Endothelial cell of umbilical vein (primary cell): ENCODE results near the gene MAST4. TPM values are rescaled to one million over a fixed set of nuclear protein-coding genes. Genes with fewer than 3 reads are reported as not detected.
"Not testable (repeated sequence)": the region's sequence is repeated elsewhere in the genome, so short reads cannot be mapped to it uniquely, and the experiment has no call there.

Experiments used
- BruUV-seq: library from RNA; stranded (reverse); fragments of 400-500 nt; replicated peaks from 2 replicates; lab custom pipeline; 2021; lab: Mats Ljungman, UMichigan
- CTCF ChIA-PET: fragments of 300-600, 350-600 bp; sonication (Branson Sonifier 250); formaldehyde crosslinking; loops from one replicate; lab custom pipeline; 2021; ENCODE audit warnings: antibody characterized with exemption, inconsistent platforms; lab: Charles Lee
- POLR2A ChIA-PET: fragments of 300-600, 350-600 bp; sonication (Branson Sonifier 250); formaldehyde crosslinking; loops from one replicate; lab custom pipeline; 2021; ENCODE audit warnings: antibody characterized with exemption, inconsistent platforms; lab: Charles Lee
- DNase-seq: peaks from one replicate; pipeline ENCODE4 v3.0.0-alpha.2; 2011; ENCODE audit warnings: low read depth, low spot score
- FAIRE-seq: peaks from 2 replicates; lab custom pipeline; 2011; peaks lifted over from hg19 to GRCh38; lab: Jason Lieb, UNC
- H2AFZ ChIP-seq: 2 replicates; pipeline ENCODE4 v1.6.0; 2012; ENCODE audit warnings: low read depth, low read length, control low read depth, inconsistent platforms
- H3K27ac ChIP-seq: 2 replicates; pipeline ENCODE4 v1.5.1; 2011; ENCODE audit warnings: low read depth, mild to moderate bottlenecking, control low read depth, low read length, moderate library complexity; ENCODE audit not compliant: insufficient read depth
- H3K27me3 ChIP-seq, 2 experiments: 2 replicates each; pipeline versions ENCODE4 v1.6.0 to v1.6.1; 2011; ENCODE audit warnings: low read length in 2 of 2, mixed read lengths in 1 of 2; ENCODE audit not compliant: control insufficient read depth in 2 of 2, insufficient read depth in 2 of 2
- H3K36me3 ChIP-seq, 2 experiments: 2 replicates in 1 of 2; 3 replicates in 1 of 2; pipeline ENCODE4 v1.5.1; 2011; ENCODE audit warnings: low read length in 2 of 2, mild to moderate bottlenecking in 1 of 2, moderate library complexity in 1 of 2; ENCODE audit not compliant: control insufficient read depth in 2 of 2, insufficient read depth in 2 of 2; ENCODE audit errors: extremely low read depth in 1 of 2
- H3K4me1 ChIP-seq: 3 replicates; pipeline ENCODE4 v1.5.1; 2011; ENCODE audit warnings: mild to moderate bottlenecking, low read length; ENCODE audit not compliant: control insufficient read depth, insufficient read depth; ENCODE audit errors: extremely low read depth
- H3K4me2 ChIP-seq: 2 replicates; pipeline ENCODE4 v1.6.1; 2011; ENCODE audit warnings: low read length, control low read depth, mixed read lengths; ENCODE audit not compliant: insufficient read depth
- H3K4me3 ChIP-seq, 3 experiments: fragments of 200-600 bp in 1 of 3; sonication (generic), shearing (Covaris generic) in 1 of 3; replicated peaks in 1 of 3; 2 replicates each; pipeline ENCODE4 v1.5.1; 2011 to 2016; ENCODE audit warnings: control low read depth in 3 of 3, low read length in 3 of 3, mild to moderate bottlenecking in 2 of 3, inconsistent platforms in 1 of 3, low read depth in 1 of 3, moderate library complexity in 1 of 3; ENCODE audit not compliant: insufficient read depth in 1 of 3
- H3K79me2 ChIP-seq: 2 replicates; pipeline ENCODE4 v1.6.0; 2012; ENCODE audit warnings: low read length, inconsistent platforms; ENCODE audit not compliant: control insufficient read depth, insufficient read depth
- H3K9ac ChIP-seq: replicated peaks from 2 replicates; pipeline ENCODE3; 2011; ENCODE audit warnings: low read length, control low read depth; ENCODE audit not compliant: insufficient read depth; ENCODE audit errors: extremely low read depth
- H3K9me1 ChIP-seq: replicated peaks from 3 replicates; pipeline ENCODE4 v1.6.0; 2011; ENCODE audit warnings: mild to moderate bottlenecking, low read length; ENCODE audit not compliant: control insufficient read depth, insufficient read depth; ENCODE audit errors: extremely low read depth
- H3K9me3 ChIP-seq: replicated peaks from 2 replicates; pipeline ENCODE4 v1.5.1; 2012; ENCODE audit warnings: low read length, inconsistent platforms; ENCODE audit not compliant: control insufficient read depth, insufficient read depth
- H4K20me1 ChIP-seq: replicated peaks from 2 replicates; pipeline ENCODE3; 2011; ENCODE audit warnings: mild to moderate bottlenecking, low read length; ENCODE audit not compliant: control insufficient read depth, insufficient read depth; ENCODE audit errors: extremely low read depth
- CTCF ChIP-seq, 2 donors: IDR thresholded peaks; 1 replicate in 1 of 2; 2 replicates in 1 of 2; pipeline ENCODE4 v1.5.1; 2011; ENCODE audit warnings: low read length in 2 of 2, mild to moderate bottlenecking in 2 of 2, moderate library complexity in 2 of 2, control low read depth in 1 of 2, inconsistent platforms in 1 of 2, low read depth in 1 of 2; ENCODE audit not compliant: insufficient read depth in 1 of 2; ENCODE audit errors: extremely low read depth in 1 of 2
- EZH2 ChIP-seq: IDR thresholded peaks from 2 replicates; pipeline ENCODE4 v1.6.1; 2012; ENCODE audit warnings: borderline replicate concordance, low read depth, mild to moderate bottlenecking, moderate library complexity, low read length, inconsistent platforms; ENCODE audit not compliant: severe bottlenecking
- FOS ChIP-seq: IDR thresholded peaks from 2 replicates; pipeline ENCODE4 v1.6.1; 2011; ENCODE audit warnings: mild to moderate bottlenecking, low read length, moderate library complexity, borderline replicate concordance; ENCODE audit not compliant: insufficient read depth
- GATA2 ChIP-seq: IDR thresholded peaks from 2 replicates; pipeline ENCODE4 v1.7.0; 2011; ENCODE audit warnings: low read depth, mild to moderate bottlenecking, moderate library complexity, mixed read lengths, low read length; ENCODE audit not compliant: insufficient read length, insufficient read depth
- JUN ChIP-seq: IDR thresholded peaks from 2 replicates; pipeline ENCODE4 v1.6.1; 2011; ENCODE audit warnings: borderline replicate concordance, low read depth; ENCODE audit not compliant: insufficient read length, insufficient read depth
- MYC ChIP-seq: IDR thresholded peaks from one replicate; pipeline ENCODE4 v1.6.1; 2011; ENCODE audit warnings: mild to moderate bottlenecking, low read depth, low read length
- POLR2A ChIP-seq: IDR thresholded peaks from 2 replicates; pipeline ENCODE4 v1.6.1; 2012; ENCODE audit warnings: low read depth, mild to moderate bottlenecking, control low read depth, low read length
- POLR2AphosphoS5 ChIP-seq: IDR thresholded peaks from 2 replicates; pipeline ENCODE4 v1.6.1; 2012; ENCODE audit warnings: low read depth, mild to moderate bottlenecking, control low read depth, low read length, moderate library complexity; ENCODE audit not compliant: insufficient read depth
- dilution Hi-C: fragments of 300-500 bp; cut with MboI; formaldehyde crosslinking; loops from one replicate; pipeline ENCODE4 v1.15.0; 2019; ENCODE audit warnings: low sequenced_read_pairs; ENCODE audit not compliant: extremely low pct_ligation_motif_present
- intact Hi-C: fragments of 100-400 bp; cut with micrococcal nuclease; formaldehyde crosslinking; loops from one replicate; pipeline ENCODE4 v1.10.0; 2022
- polyA plus RNA-seq, 4 experiments: library from polyadenylated mRNA; depleted of rRNA in 3 of 4; stranded (reverse) in 3 of 4; unstranded in 1 of 4; fragments of >200 nt; gene quantifications; 2 replicates each; pipeline versions ENCODE4 v1.2.1 to v1.2.3, GENCODE V29; 2011 to 2012; ENCODE audit warnings: missing spikeins in 1 of 4
- total RNA-seq: library from RNA; stranded (reverse); gene quantifications from 2 replicates; pipeline ENCODE4 v1.2.3, GENCODE V29; 2021
- TF ChIP-seq, protein P1 (sequence below): IDR thresholded peaks from 2 replicates; pipeline ENCODE4 v1.6.1; 2011; ENCODE audit not compliant: insufficient read depth, insufficient read length

The MAST4 gene
- total and polyA plus RNA-seq, 2 donors (not counting 3 experiments of a cell fraction or from before 2014, with no cell fraction given): 40.2 to 116 TPM

DNA sequence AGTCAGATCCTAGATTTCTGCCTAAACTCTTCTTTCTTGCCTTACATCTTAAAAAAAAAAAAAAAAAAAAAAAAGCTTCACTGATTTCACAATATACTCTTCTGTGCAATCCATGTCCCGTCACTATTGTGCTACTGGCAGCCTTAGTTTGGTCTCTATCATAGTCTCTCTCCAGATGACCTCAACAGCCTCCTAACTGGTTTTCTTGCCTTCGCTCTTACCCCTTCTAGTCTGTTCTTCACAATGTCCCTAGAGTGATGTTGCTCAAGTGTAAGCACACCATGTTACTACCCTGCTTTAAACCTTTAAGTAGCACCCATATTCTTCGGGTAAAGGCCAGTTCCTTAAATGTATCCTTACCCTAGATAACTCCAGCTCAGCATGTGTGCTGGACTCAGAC, 574.6 kb downstream of the MAST4 start:
- ChIA-PET POLR2A (interaction anchor here (0.7 kb wide), 1 partner anchor 30 kb away, joined by 6 read pairs; no protein-coding TSS in a partner anchor), CTCF (interaction anchor here (0.7 kb wide), 1 partner anchor 17 kb away, joined by 3 read pairs; no protein-coding TSS in a partner anchor)

GRCh38 chr5:67173351-67173750, 577.2 kb downstream of the MAST4 start:
- FAIRE-seq, H3K9me1 ChIP-seq, H3K27me3 ChIP-seq, H2AFZ ChIP-seq, H3K4me2 ChIP-seq, DNase-seq, H3K4me3 ChIP-seq, BruUV-seq, H3K9ac ChIP-seq, H4K20me1 ChIP-seq, POLR2A ChIA-PET, H3K4me1 ChIP-seq, H3K36me3 ChIP-seq, H3K9me3 ChIP-seq, H3K79me2 ChIP-seq, H3K27ac ChIP-seq, intact Hi-C loops: not testable (repeated sequence)
- CTCF ChIA-PET: interaction anchor here (1.1 kb wide), 1 partner anchor 9 kb away, joined by 4 read pairs; no protein-coding TSS in a partner anchor
- dilution Hi-C loops: loop anchor here (25.0 kb wide), 1 partner anchor 1089 kb away; no protein-coding TSS in a partner anchor

More for the DNA sequence above, 574.6 kb downstream of the MAST4 start:
- no TSS peak for BruUV-seq
- no peak overlapping the region for H3K27ac ChIP-seq
- peaks cover 5 to 11% of the 10 kb centered on the region in 2 experiments for H3K36me3 ChIP-seq
- H3K9me3 ChIP-seq: no peaks in the 10 kb centered on the region
- no peak for TF ChIP-seq MYC
- TF ChIP-seq EZH2: no peak
- TF ChIP-seq JUN: no peak
- TF ChIP-seq, protein P1, sequence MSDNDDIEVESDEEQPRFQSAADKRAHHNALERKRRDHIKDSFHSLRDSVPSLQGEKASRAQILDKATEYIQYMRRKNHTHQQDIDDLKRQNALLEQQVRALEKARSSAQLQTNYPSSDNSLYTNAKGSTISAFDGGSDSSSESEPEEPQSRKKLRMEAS: no peak
- no peak for TF ChIP-seq POLR2AphosphoS5
- TF ChIP-seq GATA2: no peak
- TF ChIP-seq FOS: no peak
- no peak for TF ChIP-seq CTCF (IDR thresholded peaks at IDR 0.05; ENCODE audit: extremely low read depth in 1 of 2, insufficient read depth in 1 of 2, low read depth in 1 of 2, low read length in 2 of 2)
- TF ChIP-seq POLR2A: no peak
- H3K4me3 ChIP-seq: no peak overlapping the region
- H4K20me1 ChIP-seq: no peaks in the 10 kb centered on the region
- H3K4me2 ChIP-seq: no peak overlapping the region
- intact Hi-C loops: no loop called here
- FAIRE-seq (no peak), DNase-seq (no peak)
- no peaks in the 10 kb centered on the region for H3K27me3 ChIP-seq
- no peaks in the 10 kb centered on the region for H3K79me2 ChIP-seq
- no peak overlapping the region for H3K9ac ChIP-seq
- H3K9me1 ChIP-seq: no peaks in the 10 kb centered on the region
- peaks cover 6% of the 10 kb centered on the region for H3K4me1 ChIP-seq
- dilution Hi-C loops: loop anchor here (25.0 kb wide), 1 partner anchor 1092 kb away; no protein-coding TSS in a partner anchor
- no peak overlapping the region for H2AFZ ChIP-seq
